Central memory CD8-positive, alpha-beta T cell (primary cell): ENCODE results near the gene GAS7.
A peak's percentile ranks its signal among the peaks of the same experiment; 100 is the strongest.

Experiments used
- ATAC-seq: fragments of 150-1000 bp; cut with Tn5 transposase; replicated peaks from 2 replicates; pipeline ENCODE4 v1.10.0; 2022; ENCODE audit warnings: mild to moderate bottlenecking, moderate FRiP score, moderate number of reproducible peaks; ENCODE audit not compliant: poor library complexity, severe bottlenecking; ENCODE audit errors: extremely low read depth
- DNase-seq, 2 donors: peaks; one replicate each; pipeline ENCODE4 v3.0.0; 2021; ENCODE audit warnings: low spot score in 2 of 2
- H3K27ac Mint-ChIP-seq: one replicate; pipeline ENCODE4 v1.8.0; 2022; ENCODE audit warnings: low read depth, mild to moderate bottlenecking, moderate library complexity, mixed read lengths
- H3K27me3 Mint-ChIP-seq: one replicate; pipeline ENCODE4 v1.8.0; 2022; ENCODE audit warnings: mixed read lengths
- H3K36me3 Mint-ChIP-seq: one replicate; pipeline ENCODE4 v1.8.0; 2022; ENCODE audit warnings: mild to moderate bottlenecking, moderate library complexity, mixed read lengths; ENCODE audit not compliant: insufficient read depth
- H3K4me1 Mint-ChIP-seq: one replicate; pipeline ENCODE4 v1.8.0; 2022; ENCODE audit warnings: mixed read lengths
- H3K4me3 Mint-ChIP-seq: one replicate; pipeline ENCODE4 v1.8.0; 2022; ENCODE audit warnings: mild to moderate bottlenecking, moderate library complexity, mixed read lengths
- H3K9me3 Mint-ChIP-seq: one replicate; pipeline ENCODE4 v1.8.0; 2022; ENCODE audit warnings: mixed read lengths

Gene GAS7

GRCh38 chr17:10196941-10197340, 1.5 kb downstream of the GAS7 start:
- Mint-ChIP-seq H3K4me3 (peak overlapping the region; percentile 44), H3K27ac (no peak overlapping the region)
- no peak for DNase-seq

GRCh38 chr17:10196384-10196895, 2.0 kb downstream of the GAS7 start:
- Mint-ChIP-seq H3K4me1 (peaks cover 11% of the 10 kb centered on the region), H3K36me3 (peaks cover 9% of the 10 kb centered on the region), H3K9me3 (peaks cover 16% of the 10 kb centered on the region), H3K27ac (no peak overlapping the region), H3K27me3 (peaks cover 29% of the 10 kb centered on the region), H3K4me3 (no peak overlapping the region)
- DNase-seq (no peak), ATAC-seq (no peak)

More at GRCh38 chr17:10196941-10197340, 1.5 kb downstream of the GAS7 start:
- H3K36me3 Mint-ChIP-seq, result peaks cover 6% of the 10 kb centered on the region
- H3K9me3 Mint-ChIP-seq, result peaks cover 16% of the 10 kb centered on the region
- ATAC-seq, result no peak
- peaks cover 11% of the 10 kb centered on the region for H3K4me1 Mint-ChIP-seq
- peaks cover 31% of the 10 kb centered on the region for H3K27me3 Mint-ChIP-seq

GRCh38 chr17:10195090-10195805, 3.2 kb downstream of the GAS7 start:
- H3K36me3 Mint-ChIP-seq, result peaks cover 10% of the 10 kb centered on the region
- H3K4me3 Mint-ChIP-seq, result no peak overlapping the region
- no peak overlapping the region for H3K27ac Mint-ChIP-seq
- DNase-seq (no peak), ATAC-seq (no peak)
- H3K9me3 Mint-ChIP-seq, result peaks cover 16% of the 10 kb centered on the region
- peaks cover 11% of the 10 kb centered on the region for H3K4me1 Mint-ChIP-seq
- peaks cover 17% of the 10 kb centered on the region for H3K27me3 Mint-ChIP-seq

- Mint-ChIP-seq H3K4me3 (no peak overlapping the region), H3K4me1 (no peaks in the 10 kb centered on the region), H3K27ac (no peak overlapping the region), H3K27me3 (peaks cover under 1% of the 10 kb centered on the region), H3K36me3 (peaks cover 6% of the 10 kb centered on the region), H3K9me3 (peaks cover 16% of the 10 kb centered on the region)
- DNase-seq (no peak), ATAC-seq (no peak)
These were observed 4.8 kb downstream of the GAS7 start for GRCh38 chr17:10193632-10194031.

GRCh38 chr17:10192972-10193371, 5.4 kb downstream of the GAS7 start:
- ATAC-seq (no peak), DNase-seq (no peak)
- Mint-ChIP-seq H3K27me3 (no peaks in the 10 kb centered on the region), H3K27ac (no peak overlapping the region), H3K4me1 (no peaks in the 10 kb centered on the region), H3K36me3 (peaks cover 6% of the 10 kb centered on the region), H3K9me3 (peaks cover 16% of the 10 kb centered on the region), H3K4me3 (no peak overlapping the region)

- no peak for ATAC-seq
- no peak for DNase-seq
- Mint-ChIP-seq H3K4me1 (no peaks in the 10 kb centered on the region), H3K27me3 (no peaks in the 10 kb centered on the region), H3K27ac (no peak overlapping the region), H3K9me3 (peaks cover 16% of the 10 kb centered on the region), H3K4me3 (no peak overlapping the region), H3K36me3 (peaks cover 6% of the 10 kb centered on the region)
These were observed 5.9 kb downstream of the GAS7 start for GRCh38 chr17:10192461-10192860.

GRCh38 chr17:10187456-10187855, 10.9 kb downstream of the GAS7 start:
- no peak for ATAC-seq
- H3K27me3 Mint-ChIP-seq, result no peaks in the 10 kb centered on the region

GRCh38 chr17:10186771-10187410, 11.5 kb downstream of the GAS7 start:
- ATAC-seq (no peak), DNase-seq (no peak)
- H3K27me3 Mint-ChIP-seq, result no peaks in the 10 kb centered on the region
- H3K4me3 Mint-ChIP-seq, result no peak overlapping the region
- H3K9me3 Mint-ChIP-seq, result no peaks in the 10 kb centered on the region
- H3K36me3 Mint-ChIP-seq, result peaks cover 5% of the 10 kb centered on the region
- H3K27ac Mint-ChIP-seq, result peak overlapping the region; percentile 33
- peaks cover 14% of the 10 kb centered on the region for H3K4me1 Mint-ChIP-seq

More at GRCh38 chr17:10187456-10187855, 10.9 kb downstream of the GAS7 start:
- H3K36me3 Mint-ChIP-seq, result peaks cover 5% of the 10 kb centered on the region
- H3K4me1 Mint-ChIP-seq, result peaks cover 8% of the 10 kb centered on the region
- DNase-seq, result no peak
- no peak overlapping the region for H3K4me3 Mint-ChIP-seq
- peak overlapping the region; percentile 33 for H3K27ac Mint-ChIP-seq
- H3K9me3 Mint-ChIP-seq, result no peaks in the 10 kb centered on the region

- Mint-ChIP-seq H3K9me3 (no peaks in the 10 kb centered on the region), H3K27ac (no peak overlapping the region), H3K27me3 (no peaks in the 10 kb centered on the region), H3K4me1 (peaks cover 22% of the 10 kb centered on the region), H3K36me3 (peaks cover 2% of the 10 kb centered on the region), H3K4me3 (no peak overlapping the region)
- ATAC-seq (no peak), DNase-seq (no peak)
These were observed 14.2 kb downstream of the GAS7 start for GRCh38 chr17:10183931-10184930.

GRCh38 chr17:10182785-10183184, 15.6 kb downstream of the GAS7 start:
- Mint-ChIP-seq H3K27ac (no peak overlapping the region), H3K4me1 (peaks cover 27% of the 10 kb centered on the region), H3K36me3 (peaks cover 2% of the 10 kb centered on the region), H3K9me3 (no peaks in the 10 kb centered on the region), H3K27me3 (no peaks in the 10 kb centered on the region), H3K4me3 (no peak overlapping the region)
- ATAC-seq (no peak), DNase-seq (no peak)

- DNase-seq, result no peak
- Mint-ChIP-seq H3K36me3 (no peaks in the 10 kb centered on the region), H3K4me3 (no peak overlapping the region), H3K27ac (no peak overlapping the region), H3K9me3 (no peaks in the 10 kb centered on the region), H3K4me1 (peaks cover 32% of the 10 kb centered on the region), H3K27me3 (no peaks in the 10 kb centered on the region)
- no peak for ATAC-seq
These were observed 19.9 kb downstream of the GAS7 start for GRCh38 chr17:10178506-10178991.

GRCh38 chr17:10177913-10178505, 20.4 kb downstream of the GAS7 start:
- ATAC-seq (no peak), DNase-seq (no peak)
- Mint-ChIP-seq H3K4me3 (no peak overlapping the region), H3K9me3 (no peaks in the 10 kb centered on the region), H3K27me3 (no peaks in the 10 kb centered on the region), H3K36me3 (peaks cover 2% of the 10 kb centered on the region), H3K27ac (no peak overlapping the region), H3K4me1 (peaks cover 30% of the 10 kb centered on the region)
